Muscle of leg (tissue), 11 donors: ENCODE results near the gene LGSN. TPM values are rescaled to one million over a fixed set of nuclear protein-coding genes. Genes with fewer than 3 reads are reported as not detected.
"Not testable (repeated sequence)": the region's sequence is repeated elsewhere in the genome, so short reads cannot be mapped to it uniquely, and the experiment has no call there.

ENCODE experiments used
- DNase-seq: peaks from one replicate; pipeline ENCODE4 v3.0.0; 2013
- H3K27ac ChIP-seq: one replicate; pipeline ENCODE4 v1.5.1; 2013; ENCODE audit warnings: mild to moderate bottlenecking, low read length, control low read depth
- H3K27me3 ChIP-seq: one replicate; pipeline ENCODE4 v1.6.1; 2013; ENCODE audit warnings: low read length; ENCODE audit not compliant: control insufficient read depth, insufficient read depth
- H3K36me3 ChIP-seq: one replicate; pipeline ENCODE4 v1.6.1; 2013; ENCODE audit warnings: low read length; ENCODE audit not compliant: control insufficient read depth, insufficient read depth
- H3K4me1 ChIP-seq: one replicate; pipeline ENCODE4 v1.6.1; 2013; ENCODE audit warnings: low read length; ENCODE audit not compliant: control insufficient read depth, insufficient read depth
- H3K4me3 ChIP-seq: one replicate; pipeline ENCODE4 v1.5.1; 2013; ENCODE audit warnings: low read length, control low read depth
- H3K9me3 ChIP-seq: replicated peaks from 2 replicates; pipeline ENCODE4 v1.6.1; 2013; ENCODE audit warnings: low read depth, low read length; ENCODE audit not compliant: control insufficient read depth
- WGBS: methylation state at CpG from one replicate; pipeline ENCODE4 v1.1.5; 2013; ENCODE audit warnings: missing lambda C conversion rate; ENCODE audit not compliant: insufficient coverage; 5-methylcytosine and 5-hydroxymethylcytosine counted together
- polyA plus RNA-seq, 8 donors: library from polyadenylated mRNA; unstranded; fragments of 120-200 nt; gene quantifications; one replicate each; pipeline versions ENCODE4 v1.2.1 to v1.2.3, GENCODE V29; 2013; ENCODE audit warnings: inconsistent platforms in 1 of 8, low replicate concordance in 1 of 8; ENCODE audit not compliant: insufficient read length in 8 of 8, insufficient read depth in 1 of 8
- total RNA-seq: library from RNA; stranded (reverse); fragments of 120-200 nt; gene quantifications from one replicate; pipeline ENCODE4 v1.2.4, GENCODE V29; 2013

LGSN gene
- total and polyA plus RNA-seq, 9 donors: 0.04 TPM; not detected in 8

GRCh38 chr6:63348836-63349235 lies 29.1 kb upstream of the LGSN start:
- 78% methylated on average over 2 of the region's 3 CpGs for WGBS
- no peaks in the 10 kb centered on the region for H3K36me3 ChIP-seq
- no peak overlapping the region for H3K27ac ChIP-seq
- DNase-seq: no peak
- H3K9me3 ChIP-seq: no peaks in the 10 kb centered on the region
- peaks cover 2% of the 10 kb centered on the region for H3K4me1 ChIP-seq
- H3K4me3 ChIP-seq: no peak overlapping the region
- no peaks in the 10 kb centered on the region for H3K27me3 ChIP-seq

DNA sequence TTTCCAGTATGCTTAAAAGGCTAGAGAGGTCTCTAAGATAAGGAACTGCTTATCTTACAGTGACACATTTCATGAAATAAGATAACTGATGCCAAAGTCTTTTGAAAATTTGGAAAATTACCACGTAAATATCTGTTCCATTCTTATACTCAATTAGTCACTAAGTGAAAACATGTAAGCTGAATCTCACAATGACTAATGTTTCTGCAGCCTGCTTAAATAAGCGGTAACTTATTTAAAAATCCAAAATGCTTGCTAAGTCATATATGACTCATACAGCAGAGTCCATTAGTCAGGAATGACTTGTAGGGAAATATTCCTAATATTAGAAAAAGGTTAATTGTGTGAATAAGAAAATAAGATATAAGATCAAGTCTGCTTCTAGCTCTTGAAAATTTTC lies 27.8 kb upstream of the LGSN start:
- no CpG with 5 or more reads among the region's 2 CpGs for WGBS

GRCh38 chr6:63346217-63346835 lies 26.5 kb upstream of the LGSN start:
- no peaks in the 10 kb centered on the region for H3K36me3 ChIP-seq
- WGBS: 100% methylated on average over 1 of the region's 7 CpGs
- H3K4me1 ChIP-seq: no peaks in the 10 kb centered on the region
- H3K4me3 ChIP-seq: no peak overlapping the region
- no peaks in the 10 kb centered on the region for H3K27me3 ChIP-seq
- DNase-seq: no peak
- no peak overlapping the region for H3K27ac ChIP-seq
- peaks cover under 1% of the 10 kb centered on the region for H3K9me3 ChIP-seq

More for the DNA sequence above, 27.8 kb upstream of the LGSN start:
- no peak for DNase-seq
- Histone ChIP-seq H3K4me3 (no peak overlapping the region), H3K9me3 (no peaks in the 10 kb centered on the region), H3K4me1 (no peaks in the 10 kb centered on the region), H3K27ac (no peak overlapping the region), H3K27me3 (no peaks in the 10 kb centered on the region), H3K36me3 (no peaks in the 10 kb centered on the region)

- Histone ChIP-seq H3K36me3 (no peaks in the 10 kb centered on the region), H3K4me1 (no peaks in the 10 kb centered on the region), H3K9me3 (peaks cover 12% of the 10 kb centered on the region), H3K27ac (no peak overlapping the region), H3K4me3 (no peak overlapping the region), H3K27me3 (no peaks in the 10 kb centered on the region)
- DNase-seq: no peak
These were observed 20.6 kb upstream of the LGSN start for GRCh38 chr6:63340351-63340750.

GRCh38 chr6:63334652-63335051 lies 14.9 kb upstream of the LGSN start:
- not testable (repeated sequence) for H3K4me3 ChIP-seq, H3K27me3 ChIP-seq, H3K27ac ChIP-seq, H3K36me3 ChIP-seq, H3K9me3 ChIP-seq, H3K4me1 ChIP-seq, DNase-seq
- no CpG with 5 or more reads among the region's 2 CpGs for WGBS

GRCh38 chr6:63333440-63333839 lies 13.7 kb upstream of the LGSN start:
- no peaks in the 10 kb centered on the region for H3K36me3 ChIP-seq
- 67% methylated on average over 1 of the region's 2 CpGs for WGBS

DNA sequence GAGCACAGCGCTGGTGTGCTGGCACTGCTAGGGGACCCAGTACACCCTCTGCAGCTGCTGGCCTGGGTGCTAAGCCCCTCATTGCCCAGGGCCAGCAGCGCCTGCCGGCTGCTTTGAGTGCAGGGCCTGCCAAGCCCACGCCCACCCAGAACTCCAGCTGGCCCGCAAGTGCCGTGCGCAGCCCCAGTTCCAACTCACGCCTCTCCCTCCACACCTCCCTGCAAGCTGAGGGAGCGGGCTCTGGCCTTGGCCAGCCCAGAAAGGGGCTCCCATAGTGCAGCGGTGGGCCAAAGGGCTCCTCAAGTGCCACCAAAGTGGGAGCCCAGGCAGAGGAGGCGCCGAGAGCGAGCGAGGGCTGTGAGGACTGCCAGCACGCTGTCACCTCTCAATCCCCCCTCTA lies 6.8 kb upstream of the LGSN start:
- not testable (repeated sequence) for H3K27me3 ChIP-seq, H3K4me3 ChIP-seq, DNase-seq, H3K4me1 ChIP-seq, H3K9me3 ChIP-seq, H3K36me3 ChIP-seq, H3K27ac ChIP-seq
- WGBS: 93% methylated on average over 10 of the region's 15 CpGs

More at GRCh38 chr6:63333440-63333839, 13.7 kb upstream of the LGSN start:
- no peak for DNase-seq
- Histone ChIP-seq H3K9me3 (peaks cover 4% of the 10 kb centered on the region), H3K27me3 (no peaks in the 10 kb centered on the region), H3K4me1 (no peaks in the 10 kb centered on the region), H3K27ac (no peak overlapping the region), H3K4me3 (no peak overlapping the region)

DNA sequence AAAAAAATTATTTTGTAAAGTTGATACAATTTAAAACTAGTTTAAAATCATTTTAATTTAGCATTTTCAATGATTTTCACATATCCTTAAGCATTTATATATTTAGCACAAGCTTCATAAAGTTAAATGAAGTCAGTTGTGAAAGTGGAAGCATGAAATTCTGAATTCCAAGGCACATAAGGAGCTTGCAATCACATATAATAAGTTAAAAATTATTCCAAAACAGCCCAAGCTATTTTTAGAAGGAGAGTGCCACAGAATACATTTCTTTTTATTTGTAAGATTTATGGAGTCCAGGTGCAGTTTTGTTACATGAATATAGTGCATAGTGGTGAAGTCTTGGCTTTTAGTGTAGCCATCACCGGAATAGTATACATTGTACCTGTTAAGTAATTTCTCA lies 3.2 kb upstream of the LGSN start:
- WGBS: no CpG with 5 or more reads among the region's 1 CpG
- no peak overlapping the region for H3K4me3 ChIP-seq
- H3K4me1 ChIP-seq: no peaks in the 10 kb centered on the region
- H3K27me3 ChIP-seq: no peaks in the 10 kb centered on the region
- DNase-seq: no peak
- no peak overlapping the region for H3K27ac ChIP-seq
- peaks cover 2% of the 10 kb centered on the region for H3K9me3 ChIP-seq
- H3K36me3 ChIP-seq: no peaks in the 10 kb centered on the region

DNA sequence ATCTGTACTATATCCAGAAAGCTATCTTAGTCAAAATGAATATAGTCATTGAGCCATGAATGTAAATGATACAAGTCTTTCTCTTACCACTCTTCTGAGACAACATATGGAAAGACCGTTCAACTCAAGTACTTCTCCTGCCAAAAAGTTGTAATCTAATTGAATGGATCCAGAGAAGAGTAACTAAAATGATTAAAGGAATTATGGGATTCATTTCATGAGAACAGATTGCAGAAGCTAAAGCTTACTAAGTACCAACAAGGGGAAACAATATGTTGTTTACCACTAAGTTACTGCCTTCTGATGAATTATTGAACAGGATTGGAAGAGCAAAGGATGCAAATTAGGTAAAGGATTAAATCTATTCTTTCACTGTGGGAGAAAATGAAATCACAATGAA lies 2.0 kb upstream of the LGSN start:
- DNase-seq: no peak
- WGBS: no CpG with 5 or more reads among the region's 1 CpG
- Histone ChIP-seq H3K27ac (no peak overlapping the region), H3K36me3 (no peaks in the 10 kb centered on the region), H3K27me3 (no peaks in the 10 kb centered on the region), H3K9me3 (peaks cover 2% of the 10 kb centered on the region), H3K4me1 (no peaks in the 10 kb centered on the region), H3K4me3 (no peak overlapping the region)

DNA sequence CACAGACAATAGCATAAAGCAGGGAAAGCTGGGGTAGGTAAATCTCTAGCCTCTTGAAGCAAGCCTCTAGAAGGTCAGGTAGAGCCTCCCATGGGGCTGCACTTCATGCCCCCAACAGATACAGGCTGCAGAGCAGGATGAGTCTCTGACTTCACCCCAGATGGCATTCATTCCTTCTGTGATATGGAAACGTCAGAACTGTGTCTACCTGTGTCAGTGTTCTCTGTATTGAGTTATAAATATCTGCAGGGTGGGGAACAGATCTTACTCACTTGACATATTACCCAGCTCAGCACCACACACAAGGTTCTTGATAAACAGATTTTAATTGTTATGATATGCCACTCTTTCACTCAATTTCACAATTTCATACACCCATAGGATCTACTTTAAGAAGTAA lies 2.1 kb downstream of the LGSN start:
- Histone ChIP-seq H3K27me3 (no peaks in the 10 kb centered on the region), H3K27ac (no peak overlapping the region), H3K4me3 (no peak overlapping the region), H3K36me3 (no peaks in the 10 kb centered on the region), H3K9me3 (no peaks in the 10 kb centered on the region), H3K4me1 (no peaks in the 10 kb centered on the region)
- DNase-seq: no peak
- WGBS: no CpG with 5 or more reads among the region's 1 CpG

- no peaks in the 10 kb centered on the region for H3K36me3 ChIP-seq
- H3K27me3 ChIP-seq: no peaks in the 10 kb centered on the region
- no peak overlapping the region for H3K4me3 ChIP-seq
- H3K4me1 ChIP-seq: no peaks in the 10 kb centered on the region
- WGBS: no CpG with 5 or more reads among the region's 3 CpGs
- DNase-seq: no peak
- H3K9me3 ChIP-seq: no peaks in the 10 kb centered on the region
- H3K27ac ChIP-seq: no peak overlapping the region
These were observed 3.7 kb downstream of the LGSN start for GRCh38 chr6:63316113-63316512.
